T-helper 2 cell treated with Interferon-gamma antibody and Interleukin-4, amounts not matched to agents 100 ng/mL and 5 ng/mL, for 36 hours (primary cell): ENCODE results near the gene WNT7A. TPM values are rescaled to one million over a fixed set of nuclear protein-coding genes. Genes with fewer than 3 reads are reported as not detected.

Source experiments
- intact Hi-C: fragments of 100-400 bp; cut with micrococcal nuclease; formaldehyde crosslinking; loops from one replicate; pipeline ENCODE4 v1.15.1; 2023
- total RNA-seq: library from RNA; stranded (reverse); gene quantifications from 2 replicates; pipeline ENCODE4 v1.2.3, GENCODE V29; 2022

The WNT7A gene
- total RNA-seq, 1 donor from 2014 or later: not detected

DNA sequence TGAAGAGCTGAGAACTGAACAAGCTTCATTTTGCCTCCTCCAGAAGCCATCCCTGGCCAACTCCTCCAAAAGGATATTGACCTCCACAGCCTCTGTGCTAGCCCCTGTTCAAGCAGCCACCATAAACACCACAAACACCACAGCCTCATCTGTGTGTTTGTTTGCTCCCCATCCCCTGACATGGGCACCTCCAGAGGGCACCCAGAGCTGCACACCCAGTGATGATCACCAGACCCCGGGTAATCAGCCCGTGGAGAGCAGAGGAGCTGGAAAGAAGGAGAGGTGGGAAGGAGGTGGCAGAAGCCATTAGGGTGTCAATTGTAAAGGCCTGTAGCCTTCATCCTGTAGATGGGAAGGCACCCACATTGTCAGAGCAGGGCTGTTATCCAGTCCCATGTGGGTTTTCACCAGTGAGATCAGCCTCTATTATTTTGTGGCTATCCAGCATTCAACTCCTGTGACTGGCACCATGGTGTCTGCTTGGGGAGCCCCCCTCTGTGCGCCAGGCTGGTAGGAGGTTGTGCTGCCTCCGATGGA lies 6.8 kb upstream of the WNT7A start:
- intact Hi-C loops: no loop called here

DNA sequence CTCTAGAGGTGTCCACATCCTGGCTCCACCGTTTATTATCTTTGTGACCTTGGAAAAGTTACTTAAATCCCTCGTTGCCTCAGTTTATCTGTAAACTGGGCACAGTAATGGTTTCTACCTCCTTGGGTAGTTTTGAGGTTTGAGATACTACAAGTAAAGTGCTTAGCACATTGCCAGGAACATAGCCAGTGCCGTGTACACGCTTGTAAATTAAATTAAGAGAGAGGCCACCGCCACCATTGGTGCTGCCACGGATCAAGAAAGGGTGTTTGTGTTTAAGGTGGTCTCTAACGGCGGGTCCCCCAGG lies 5.8 kb upstream of the WNT7A start:
- intact Hi-C loops: loop anchor here (1.0 kb wide), 1 partner anchor 228 kb away; no protein-coding TSS in a partner anchor

DNA sequence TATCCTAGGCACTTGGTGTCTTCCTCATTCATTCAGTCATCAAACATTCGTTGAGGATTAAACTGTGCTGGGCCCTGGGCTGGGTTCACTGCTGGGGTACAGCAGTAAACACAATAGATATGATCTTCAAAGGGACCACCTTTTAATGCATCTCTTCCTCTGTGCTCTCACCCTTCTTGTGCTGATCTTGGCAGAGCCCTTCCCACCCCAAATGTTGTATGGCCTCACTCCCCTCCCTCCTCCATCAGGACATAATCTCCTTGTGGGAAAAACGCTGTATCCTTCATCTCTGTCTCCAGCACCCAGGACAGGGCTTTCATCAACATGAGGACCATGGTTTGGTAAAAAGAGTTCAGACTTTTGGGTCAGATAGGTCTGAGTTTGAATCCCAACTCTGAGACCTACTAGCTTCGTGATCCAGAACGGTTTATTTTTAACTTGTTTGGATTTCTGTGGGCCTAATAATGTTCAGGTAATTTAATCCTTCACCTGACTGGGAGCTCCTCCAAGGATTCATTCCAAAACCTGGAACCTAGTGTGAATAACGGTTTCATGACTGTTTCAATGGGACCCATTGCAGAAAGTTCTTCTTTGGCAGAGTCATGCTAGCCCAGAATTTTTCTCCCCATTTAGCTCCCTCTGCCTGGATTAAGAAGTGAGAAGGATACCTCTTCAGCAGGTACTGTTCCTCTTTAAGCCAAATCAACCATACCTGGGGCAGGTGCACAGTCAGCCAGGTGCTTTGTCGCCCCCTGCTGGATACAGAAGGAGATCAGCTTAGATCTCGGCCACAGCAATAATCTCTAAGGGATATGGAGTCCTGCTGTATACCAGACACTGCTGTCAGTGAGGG lies 5.2 kb upstream of the WNT7A start:
- intact Hi-C loops: loop anchor here (1.0 kb wide), 1 partner anchor 228 kb away; no protein-coding TSS in a partner anchor

DNA sequence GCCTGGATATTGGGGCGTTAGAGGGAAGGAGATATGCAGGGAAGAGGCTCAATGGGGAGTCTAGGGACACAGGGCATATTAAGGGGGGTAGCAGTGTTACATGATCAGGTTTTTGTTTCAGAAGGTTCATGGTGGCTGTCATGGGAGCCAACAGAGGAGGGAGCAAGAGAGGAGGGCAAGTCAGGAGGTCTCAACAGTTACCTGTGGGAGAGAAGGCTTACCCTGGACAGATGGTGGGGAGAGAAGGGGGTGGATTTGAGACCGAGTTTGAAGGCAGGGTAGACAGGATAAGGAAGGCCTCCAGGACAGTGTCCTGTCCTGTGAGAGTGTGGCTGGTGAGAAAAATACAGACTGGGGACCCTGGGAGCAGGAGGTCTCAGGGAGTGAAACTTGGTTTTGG lies 3.8 kb upstream of the WNT7A start:
- intact Hi-C loops: no loop called here

DNA sequence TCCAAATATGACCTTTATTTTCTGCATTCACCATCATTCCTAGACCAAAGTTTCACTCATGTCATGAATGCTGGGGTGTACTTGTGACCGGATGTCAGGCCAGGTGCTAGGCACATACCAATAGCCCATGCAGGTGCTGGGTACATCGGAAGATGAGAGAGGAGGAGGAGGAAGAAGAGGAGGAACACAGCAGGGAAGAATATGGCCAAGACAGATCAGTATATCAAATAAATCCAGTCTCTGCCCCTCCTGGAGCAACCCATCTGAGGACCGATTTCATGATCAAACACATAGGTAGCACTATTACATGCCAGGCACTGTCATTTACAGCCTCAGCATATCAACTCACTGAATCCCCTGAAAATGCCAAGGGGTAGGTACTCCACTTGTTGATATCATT lies 3.0 kb upstream of the WNT7A start:
- intact Hi-C loops: no loop called here

DNA sequence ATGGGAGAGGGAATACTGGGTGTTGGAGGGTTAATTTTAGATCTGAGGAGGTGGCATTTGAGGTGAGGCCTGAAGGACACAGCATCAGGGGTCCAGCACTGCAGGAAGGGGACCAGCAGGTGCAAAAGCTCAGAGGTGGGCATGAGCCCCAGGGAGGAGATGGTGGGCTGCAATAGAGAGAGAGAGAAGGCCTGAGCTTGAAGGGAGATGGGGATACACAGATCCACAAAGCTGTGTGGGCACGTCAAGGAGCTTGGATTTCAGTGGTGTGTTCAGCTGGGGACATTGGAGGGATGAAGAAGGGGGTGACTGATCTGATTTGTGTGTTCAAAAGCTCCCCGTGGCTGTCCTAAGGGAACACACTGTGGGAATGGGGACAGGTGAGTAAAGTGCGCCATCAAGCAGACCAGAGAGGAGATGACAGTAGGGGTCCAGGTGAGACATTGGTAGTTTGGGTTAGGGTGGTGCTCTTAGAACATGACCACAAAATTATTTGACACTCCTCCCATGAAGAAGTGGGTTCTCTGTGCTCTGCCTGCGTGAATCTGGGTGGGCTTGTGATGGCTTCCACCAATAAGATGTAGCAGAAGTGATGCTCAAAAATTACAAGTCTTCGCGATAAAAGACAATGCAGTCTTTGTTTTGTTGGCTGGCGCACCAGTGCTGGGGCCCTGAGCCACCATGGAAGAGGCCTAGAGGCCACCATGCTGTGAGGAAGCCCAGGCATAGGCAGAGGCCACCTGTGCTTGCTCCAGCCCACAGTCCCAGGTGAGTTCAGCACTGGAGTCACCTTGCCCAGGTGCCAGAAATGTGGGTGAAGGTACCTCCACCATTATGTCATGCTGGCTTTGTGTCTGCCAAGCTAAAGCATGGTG lies 1.9 kb upstream of the WNT7A start:
- intact Hi-C loops: loop anchor here (2.0 kb wide), 1 partner anchor 385 kb away; no protein-coding TSS in a partner anchor

DNA sequence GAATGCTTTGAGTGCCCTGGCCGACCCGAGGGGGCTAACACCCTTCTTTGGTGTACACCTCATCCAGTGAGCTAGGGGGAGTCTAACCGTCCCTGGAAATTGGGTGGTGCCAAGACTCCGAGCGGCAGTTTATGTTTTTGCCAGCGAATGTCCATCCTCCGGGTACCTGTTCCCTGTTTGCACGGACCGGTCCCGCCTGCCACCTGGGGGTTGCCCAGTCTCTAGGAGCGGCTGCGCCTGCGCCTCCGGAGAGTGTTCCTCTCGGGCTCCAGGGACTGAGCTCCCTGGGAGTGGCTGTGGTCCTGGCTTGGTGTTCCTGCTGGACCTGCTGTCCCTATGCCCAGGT lies 913 bp upstream of the WNT7A start:
- intact Hi-C loops: loop anchor here (1.0 to 2.0 kb wide), 2 partner anchors 222 to 384 kb away; no protein-coding TSS in a partner anchor

DNA sequence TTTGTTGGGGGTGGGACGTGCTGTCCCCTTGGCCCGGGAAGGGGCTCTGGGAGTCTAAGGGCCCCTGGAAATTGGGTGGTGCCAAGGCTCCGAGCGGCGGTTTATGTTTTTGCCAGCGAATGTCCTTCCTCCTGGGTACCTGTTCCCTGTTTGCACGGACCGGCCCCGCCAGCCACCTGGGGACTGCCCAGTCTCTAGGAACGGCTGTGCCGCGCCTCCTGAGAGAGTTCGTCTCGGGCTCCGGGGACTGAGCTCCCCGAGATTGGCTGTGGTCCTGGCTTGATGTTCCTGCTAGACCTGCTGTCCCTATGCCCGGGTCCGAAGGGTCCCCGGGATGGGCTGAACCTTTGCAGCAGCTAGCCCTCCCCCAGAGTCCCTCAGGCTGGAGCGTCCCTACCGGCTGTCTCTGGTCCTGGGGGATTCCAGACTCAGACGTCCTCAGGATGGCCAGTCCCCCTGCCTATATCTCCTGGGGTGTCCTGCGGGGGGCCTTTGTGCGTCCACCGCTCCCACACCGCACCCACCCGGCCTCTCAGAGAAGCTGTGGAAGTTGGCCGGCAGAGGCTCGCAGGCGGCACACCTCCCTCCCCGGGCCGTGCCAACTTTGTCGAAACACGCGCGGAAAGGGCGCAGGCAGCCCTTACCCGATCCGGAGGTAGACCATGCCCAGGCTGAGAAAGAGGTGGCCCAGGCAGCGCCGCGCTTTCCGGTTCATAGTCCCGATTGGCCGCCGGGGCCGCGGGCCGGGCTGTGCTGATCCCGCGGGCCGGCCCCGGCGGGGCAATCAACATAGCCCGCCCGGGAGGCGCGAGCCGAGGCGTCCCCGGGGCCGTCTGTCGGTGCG lies 547 bp downstream of the WNT7A start:
- intact Hi-C loops: no loop called here

DNA sequence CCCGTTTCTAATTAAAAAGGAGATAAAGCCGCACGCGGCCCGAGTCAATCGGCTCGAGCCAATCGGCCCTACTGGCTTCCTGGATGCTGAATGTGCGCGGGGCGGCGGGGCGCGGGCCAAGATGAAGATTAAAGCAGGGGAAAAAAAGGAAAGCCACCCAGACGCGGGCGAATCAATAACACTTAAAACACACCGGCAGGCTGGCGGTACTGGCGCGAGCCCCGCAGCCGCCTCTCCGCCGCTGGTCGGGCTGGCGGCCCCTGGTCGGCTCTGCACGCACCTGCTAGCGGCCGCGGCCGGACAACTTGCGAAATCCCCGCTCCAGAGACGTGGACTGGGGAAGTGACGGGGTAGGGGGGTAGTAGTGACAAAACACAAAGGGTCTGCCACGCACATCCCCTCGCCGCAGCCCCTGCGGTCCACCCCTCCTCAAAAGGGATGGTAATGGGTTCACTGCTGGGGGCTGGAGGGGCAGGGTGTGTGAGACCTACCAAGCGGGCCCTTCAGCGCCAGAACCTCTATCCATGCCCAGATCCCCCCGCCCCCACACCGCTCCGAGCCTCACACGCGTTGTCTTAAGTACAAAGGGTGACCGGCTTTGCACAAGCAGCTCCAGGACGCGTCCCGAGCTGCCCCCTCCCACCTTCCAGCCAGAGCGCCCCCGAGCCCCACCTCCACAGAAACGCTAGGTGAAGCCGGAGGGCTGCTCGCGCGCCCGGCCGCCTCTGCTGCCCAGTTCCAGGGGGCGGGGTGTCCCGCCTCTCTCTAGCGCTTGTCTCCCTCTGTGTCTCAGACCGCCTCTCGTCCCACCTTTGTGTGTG lies 1.4 kb downstream of the WNT7A start:
- intact Hi-C loops: no loop called here

DNA sequence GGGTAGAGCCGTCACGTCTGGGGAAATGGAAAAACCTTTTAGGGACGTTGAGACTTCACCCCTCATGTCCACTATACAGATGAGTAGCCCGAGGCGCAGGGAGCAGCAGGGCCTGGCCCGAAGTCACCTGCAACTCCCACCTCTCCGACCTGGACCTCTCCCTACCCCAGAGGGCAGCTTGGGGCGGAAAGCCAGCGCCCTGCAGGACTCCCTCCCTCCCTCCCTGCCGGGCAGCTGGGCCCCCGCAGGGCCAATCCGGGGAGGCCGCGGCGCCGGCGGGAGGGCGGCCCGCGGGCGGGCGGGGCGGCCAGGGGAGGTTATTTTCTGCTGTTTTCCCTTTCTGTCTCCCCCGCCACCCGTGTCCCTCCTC lies 2.0 kb downstream of the WNT7A start:
- intact Hi-C loops: no loop called here

DNA sequence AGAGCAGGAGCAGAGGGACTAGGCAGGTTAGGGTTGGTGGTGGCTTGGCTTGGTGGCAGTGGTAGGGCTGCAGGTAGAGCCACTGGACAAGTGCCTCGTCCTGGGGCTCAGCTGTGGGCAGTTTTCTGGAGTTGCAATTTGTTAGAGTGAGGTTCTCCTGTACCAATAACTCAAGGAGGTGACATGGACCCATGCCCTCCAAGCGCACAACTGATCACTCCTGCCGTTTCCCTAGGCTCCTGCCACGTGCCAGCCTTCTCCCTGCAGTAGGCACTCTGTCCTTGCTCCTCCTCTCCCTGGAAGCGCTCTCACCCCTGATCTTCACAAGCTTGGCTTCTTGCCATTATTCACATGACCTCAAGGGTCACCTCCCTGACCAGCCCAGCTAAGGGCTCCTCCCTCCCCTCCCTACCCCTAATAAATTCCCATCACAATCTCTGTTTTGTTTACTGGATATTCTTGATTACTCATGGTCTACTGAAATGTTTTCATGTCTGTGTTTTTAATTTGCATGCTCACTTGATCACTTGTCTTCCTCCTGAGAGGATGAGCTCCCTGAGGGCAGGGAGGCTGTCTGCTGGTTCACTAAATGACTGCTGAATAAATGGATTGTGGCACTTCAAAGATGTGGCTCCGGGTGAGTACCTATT lies 3.3 kb downstream of the WNT7A start:
- intact Hi-C loops: no loop called here

DNA sequence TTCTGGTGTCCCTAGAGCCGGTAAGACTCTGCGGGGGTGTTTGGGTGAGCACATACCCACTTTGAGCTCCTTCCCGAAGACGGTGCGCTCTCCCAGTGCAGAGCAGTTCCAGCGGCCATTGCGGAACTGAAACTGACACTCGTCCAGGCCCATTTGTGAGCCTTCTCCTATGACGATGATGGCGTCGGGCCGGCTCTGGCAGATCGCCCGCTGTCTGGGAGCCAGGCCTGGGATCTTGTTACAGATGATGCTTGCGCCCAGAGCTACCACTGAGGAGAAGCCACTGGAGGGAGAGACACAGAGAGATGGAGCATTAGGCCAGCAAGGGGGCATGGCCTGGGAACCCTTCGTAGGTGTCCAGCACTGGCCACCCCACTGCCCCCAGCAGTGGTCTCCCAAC lies 5.0 kb downstream of the WNT7A start:
- intact Hi-C loops: no loop called here

DNA sequence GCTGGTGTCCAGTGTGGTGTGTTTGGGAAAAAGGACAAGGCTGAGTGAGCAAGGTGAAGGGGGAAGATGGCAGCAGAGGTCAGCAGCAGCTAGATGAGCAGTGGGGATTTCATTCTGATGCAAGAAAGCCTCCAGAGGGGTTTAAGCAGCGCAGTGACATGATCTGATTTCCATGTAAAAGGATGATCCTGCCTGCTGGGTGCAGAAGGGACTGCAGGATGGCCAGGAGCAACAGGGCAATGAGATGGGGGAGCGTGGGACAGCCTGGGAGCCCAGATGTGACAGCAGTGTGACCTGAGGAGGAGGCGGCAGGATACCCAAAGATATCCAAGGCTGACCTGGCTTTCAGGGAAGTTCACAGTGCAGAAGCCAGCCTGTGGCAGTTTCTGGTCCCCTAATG lies 6.1 kb downstream of the WNT7A start:
- intact Hi-C loops: no loop called here

DNA sequence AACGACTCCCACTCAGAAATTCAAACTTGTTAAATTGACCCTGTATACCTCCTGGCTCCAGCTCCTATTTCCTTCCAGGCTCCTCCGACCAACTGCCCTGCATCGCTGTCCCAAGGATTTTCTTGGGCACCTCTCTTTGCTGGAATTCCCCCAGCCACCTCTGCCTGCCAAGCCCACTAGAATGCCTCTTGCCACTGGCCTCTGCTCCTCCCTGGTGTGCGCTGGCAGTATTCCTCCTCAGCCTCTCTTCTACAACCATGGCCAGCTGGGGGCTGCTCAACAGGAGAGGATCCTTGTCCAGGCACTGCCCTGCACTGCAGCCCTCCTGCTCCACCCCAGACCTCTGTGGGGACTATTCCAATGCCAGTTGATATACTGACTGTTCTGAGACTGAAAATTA lies 7.4 kb downstream of the WNT7A start:
- intact Hi-C loops: no loop called here

DNA sequence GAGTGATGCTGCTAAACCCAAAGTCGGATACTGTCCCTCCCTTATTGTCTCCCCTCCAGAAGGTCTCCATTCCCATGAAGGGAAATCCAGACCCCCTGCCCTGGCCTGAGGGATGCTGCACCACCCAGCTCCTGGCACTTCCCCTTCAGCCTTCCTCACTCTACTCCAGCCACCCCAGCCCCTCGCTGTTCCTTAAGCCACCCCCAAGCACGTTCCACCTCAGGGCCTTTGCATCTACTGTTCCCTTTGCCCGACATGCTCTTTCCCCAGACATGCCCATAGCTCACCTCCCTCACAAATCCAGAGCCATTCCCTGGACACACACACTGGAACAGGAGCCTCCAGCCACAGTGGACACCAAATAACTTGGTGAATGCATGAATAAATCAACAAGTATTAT lies 8.1 kb downstream of the WNT7A start:
- intact Hi-C loops: no loop called here

DNA sequence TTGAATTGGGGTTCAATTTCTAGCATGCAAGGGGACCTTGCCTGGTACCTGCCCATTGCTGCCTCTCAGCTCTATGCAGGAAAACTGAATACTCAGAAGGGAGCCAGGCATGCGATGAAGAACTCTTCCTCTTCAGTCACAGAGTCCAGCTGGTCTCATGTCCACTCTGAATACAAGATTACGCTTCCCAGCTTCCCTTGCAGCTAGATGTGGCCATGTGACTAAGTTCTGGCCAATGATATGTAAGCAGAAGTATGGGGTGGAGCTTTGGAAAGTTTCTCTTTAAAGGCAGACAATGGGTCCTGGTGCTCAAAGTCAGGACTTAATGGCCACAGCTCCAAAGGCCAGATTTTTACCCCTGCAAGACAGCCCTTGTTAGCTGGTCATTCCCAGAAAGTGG lies 9.0 kb downstream of the WNT7A start:
- intact Hi-C loops: no loop called here

DNA sequence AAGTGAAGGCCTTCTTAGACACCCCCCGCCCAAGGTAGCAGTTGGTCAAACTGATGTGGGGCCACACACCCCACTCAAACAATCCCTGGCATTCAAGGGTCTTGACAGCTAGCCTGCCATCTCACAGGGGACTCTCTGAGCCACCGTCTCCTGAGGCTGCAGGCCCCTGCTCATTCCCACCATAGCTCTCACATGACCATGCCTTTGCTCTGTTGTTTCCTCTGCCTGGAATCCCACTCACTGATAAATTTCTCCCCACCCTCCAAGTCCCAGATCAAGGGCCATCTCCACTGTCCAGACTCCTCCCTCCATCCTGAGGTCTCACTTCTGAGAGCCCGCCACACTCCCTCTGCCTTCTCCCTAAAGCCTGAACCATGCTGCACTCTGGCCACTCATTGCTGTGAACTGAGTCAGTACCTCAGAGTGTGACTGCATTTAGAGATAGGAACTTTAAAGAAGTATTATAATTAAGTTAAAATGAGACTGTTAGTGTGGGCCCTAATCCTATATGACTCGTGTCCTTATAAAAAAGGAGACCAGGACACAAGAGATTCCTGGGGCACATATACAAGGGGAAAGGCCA lies 10.0 kb downstream of the WNT7A start:
- intact Hi-C loops: no loop called here

DNA sequence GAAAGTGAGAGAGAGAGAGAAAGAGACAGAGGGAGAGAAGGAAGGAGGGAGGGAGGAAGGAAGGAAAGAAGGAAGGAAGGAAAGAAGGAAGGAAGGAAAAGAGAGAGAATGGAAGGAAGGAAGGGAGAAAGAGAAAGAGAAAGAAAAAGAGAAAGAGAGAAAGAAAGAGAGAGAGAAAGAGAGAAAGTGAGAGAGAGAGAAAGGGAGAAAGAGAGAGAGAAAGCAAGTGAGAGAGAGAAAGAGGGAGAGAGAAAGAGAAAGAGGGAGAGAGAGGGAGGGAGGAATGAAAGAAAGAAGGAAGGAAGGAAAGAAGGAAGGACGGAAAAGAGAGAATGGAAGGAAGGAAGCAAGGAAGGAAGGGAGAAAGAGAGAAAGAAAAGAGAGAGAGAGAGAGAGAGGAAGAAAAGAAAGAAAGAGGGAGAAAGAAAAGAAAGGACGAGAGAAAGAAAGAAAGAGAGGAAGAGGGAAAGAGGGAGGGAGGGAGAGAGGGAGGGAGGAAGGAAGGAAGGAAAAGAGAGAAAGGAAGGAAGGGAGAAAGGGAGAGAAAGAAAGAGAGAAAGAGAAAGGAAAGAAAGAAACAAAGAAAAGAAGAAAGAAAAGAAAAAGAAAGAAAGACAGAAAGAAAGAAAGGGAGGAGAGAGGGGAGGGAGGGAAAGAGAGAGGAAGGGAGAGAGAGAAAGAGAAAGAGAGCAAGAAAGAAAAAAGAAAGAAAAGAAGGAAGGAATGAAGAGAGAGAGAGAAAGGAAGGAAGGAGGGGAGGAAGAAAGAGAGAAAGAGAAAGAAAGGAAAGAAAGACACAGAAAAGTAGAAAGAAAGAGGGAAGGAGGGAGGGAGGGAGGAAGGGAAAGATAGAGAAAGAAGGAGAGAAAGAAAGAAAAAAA lies 10.8 kb downstream of the WNT7A start:
- intact Hi-C loops: no loop called here

DNA sequence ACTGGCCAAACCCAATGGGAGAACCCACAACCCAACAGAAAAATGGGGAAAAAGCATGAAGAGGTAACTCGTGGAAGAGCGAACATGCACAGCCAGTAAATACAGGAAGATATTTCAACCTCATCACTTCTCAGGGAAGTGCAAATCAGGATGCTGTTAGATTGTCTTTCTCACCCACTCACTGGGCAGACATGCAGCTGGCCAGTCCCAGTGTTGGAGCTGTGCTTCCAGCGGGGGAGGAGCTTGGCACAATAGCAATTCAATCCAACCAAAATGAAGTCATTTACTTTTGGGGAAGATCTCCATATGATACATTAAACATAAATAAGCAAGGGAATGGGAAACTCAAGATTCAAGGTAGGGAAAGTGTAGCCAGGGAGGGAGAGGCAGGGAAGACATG lies 12.1 kb downstream of the WNT7A start:
- intact Hi-C loops: no loop called here
